ENCODE data around the gene PRKD2. TPM values are rescaled to one million over a fixed set of nuclear protein-coding genes. Genes with fewer than 3 reads are reported as not detected.
"Not testable (repeated sequence)": the region's sequence is repeated elsewhere in the genome, so short reads cannot be mapped to it uniquely, and the experiment has no call there.

PRKD2 gene
- total RNA-seq, 2 donors from 2014 or later, result 60.9 to 61.8 TPM

DNA sequence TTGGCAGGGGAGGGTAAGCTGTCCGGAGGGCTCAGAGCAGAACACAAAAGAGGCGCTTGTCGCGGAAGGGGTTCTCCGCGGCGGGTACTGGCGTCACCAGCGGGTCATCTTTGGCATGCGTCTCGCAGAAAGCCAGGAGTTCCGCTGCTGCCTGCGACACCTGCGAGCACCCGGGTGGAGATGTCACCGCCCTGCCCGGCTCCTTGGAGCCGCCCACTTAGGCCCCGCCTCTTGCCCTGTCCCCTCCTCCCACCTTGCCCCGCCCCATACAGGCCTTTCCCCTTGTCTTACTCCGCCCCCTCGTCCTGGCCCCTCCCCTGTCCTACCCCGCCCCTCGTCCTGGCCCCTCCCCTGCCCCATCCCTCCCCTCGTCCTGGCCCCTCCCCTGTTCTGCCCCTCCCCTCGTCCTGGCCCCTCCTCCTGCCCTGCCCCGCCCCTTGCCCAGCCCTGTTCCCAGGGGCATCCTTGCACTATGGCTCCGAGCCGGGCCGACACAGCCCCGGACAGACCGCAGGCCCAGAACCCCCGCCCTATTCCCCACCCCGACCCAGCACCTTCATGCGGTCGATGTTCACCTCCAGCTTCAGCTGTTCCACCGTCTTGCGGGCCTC lies 82.8 kb downstream of the PRKD2 start:
- Histone ChIP-seq H3K4me3 (peak overlapping the region; percentile 23), H3K4me1 (peaks cover 12% of the 10 kb centered on the region), H3K27me3 (peaks cover 23% of the 10 kb centered on the region), H3K9me3 (no peaks in the 10 kb centered on the region), H3K27ac (no peak overlapping the region), H3K36me3 (no peaks in the 10 kb centered on the region), H3K9ac (ENCODE audit: low read depth in 2 of 2, low read length in 2 of 2) (peak overlapping the region in 1 of 2 donors; percentile 51)
- TF ChIP-seq, protein P1, sequence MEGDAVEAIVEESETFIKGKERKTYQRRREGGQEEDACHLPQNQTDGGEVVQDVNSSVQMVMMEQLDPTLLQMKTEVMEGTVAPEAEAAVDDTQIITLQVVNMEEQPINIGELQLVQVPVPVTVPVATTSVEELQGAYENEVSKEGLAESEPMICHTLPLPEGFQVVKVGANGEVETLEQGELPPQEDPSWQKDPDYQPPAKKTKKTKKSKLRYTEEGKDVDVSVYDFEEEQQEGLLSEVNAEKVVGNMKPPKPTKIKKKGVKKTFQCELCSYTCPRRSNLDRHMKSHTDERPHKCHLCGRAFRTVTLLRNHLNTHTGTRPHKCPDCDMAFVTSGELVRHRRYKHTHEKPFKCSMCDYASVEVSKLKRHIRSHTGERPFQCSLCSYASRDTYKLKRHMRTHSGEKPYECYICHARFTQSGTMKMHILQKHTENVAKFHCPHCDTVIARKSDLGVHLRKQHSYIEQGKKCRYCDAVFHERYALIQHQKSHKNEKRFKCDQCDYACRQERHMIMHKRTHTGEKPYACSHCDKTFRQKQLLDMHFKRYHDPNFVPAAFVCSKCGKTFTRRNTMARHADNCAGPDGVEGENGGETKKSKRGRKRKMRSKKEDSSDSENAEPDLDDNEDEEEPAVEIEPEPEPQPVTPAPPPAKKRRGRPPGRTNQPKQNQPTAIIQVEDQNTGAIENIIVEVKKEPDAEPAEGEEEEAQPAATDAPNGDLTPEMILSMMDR (IDR thresholded peaks at IDR 0.05), result no peak
- intact Hi-C loops (cut with DNase I), result no loop called here
- peak; percentile 97 for DNase-seq

DNA sequence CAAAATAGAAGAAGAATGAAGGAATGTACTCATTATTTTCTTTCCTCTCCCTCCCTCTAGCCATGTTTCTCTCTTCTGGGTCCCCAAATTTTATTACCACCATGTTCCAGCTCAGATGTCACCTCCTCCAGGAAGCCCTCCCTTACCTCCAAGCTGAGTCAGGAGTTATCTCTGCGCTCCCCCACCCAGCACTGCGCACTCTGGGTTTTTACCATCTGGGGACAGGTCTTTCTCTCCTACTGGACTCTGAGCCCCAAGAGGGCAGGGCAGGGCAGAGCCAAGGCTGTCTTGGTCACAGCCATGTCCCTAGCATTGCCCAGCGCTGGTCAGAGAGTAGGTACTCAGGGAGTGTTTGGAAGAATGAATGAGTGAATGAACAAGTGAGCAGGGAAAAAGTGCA lies 83.8 kb downstream of the PRKD2 start:
- TF ChIP-seq, protein P1 (IDR thresholded peaks at IDR 0.05), result no peak
- Histone ChIP-seq H3K4me3 (no peak overlapping the region), H3K27ac (no peak overlapping the region), H3K4me1 (peaks cover 5% of the 10 kb centered on the region), H3K9me3 (no peaks in the 10 kb centered on the region), H3K36me3 (no peaks in the 10 kb centered on the region), H3K9ac (ENCODE audit: low read depth in 2 of 2, low read length in 2 of 2) (peak overlapping the region in 1 of 2 donors; percentile 39), H3K27me3 (peaks cover 20% of the 10 kb centered on the region)
- no peak for DNase-seq
- intact Hi-C loops (cut with DNase I), result no loop called here

DNA sequence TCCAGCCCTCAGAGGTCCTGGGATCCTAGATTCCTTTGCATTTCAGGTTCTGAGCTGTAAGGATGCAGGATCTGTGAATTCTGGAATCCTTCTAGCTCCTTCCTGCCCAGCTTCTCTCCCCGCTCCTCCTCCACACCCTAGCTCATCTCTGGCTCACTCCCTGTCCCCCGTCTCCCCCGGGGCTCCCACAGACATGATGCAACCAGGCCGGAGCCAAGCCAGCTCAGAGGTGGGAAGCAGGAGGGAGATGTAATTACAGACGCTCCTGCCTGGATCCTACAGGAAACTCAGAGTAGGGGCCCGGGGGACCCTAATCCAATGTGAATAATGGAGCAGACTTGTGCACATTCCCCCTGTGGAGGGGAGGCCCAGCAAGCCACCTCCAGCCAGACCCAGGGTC lies 85.4 kb downstream of the PRKD2 start:
- H3K9me3 ChIP-seq, result no peaks in the 10 kb centered on the region
- DNase-seq, result no peak
- H3K4me1 ChIP-seq, result peaks cover 5% of the 10 kb centered on the region
- H3K4me3 ChIP-seq, result no peak overlapping the region
- H3K36me3 ChIP-seq, result no peaks in the 10 kb centered on the region
- no peak overlapping the region for H3K27ac ChIP-seq
- intact Hi-C loops (cut with DNase I), result no loop called here
- H3K27me3 ChIP-seq, result peaks cover 13% of the 10 kb centered on the region
- no peak overlapping the region for H3K9ac ChIP-seq (ENCODE audit: low read depth in 2 of 2, low read length in 2 of 2)
- TF ChIP-seq, protein P1 (IDR thresholded peaks at IDR 0.05), result no peak

DNA sequence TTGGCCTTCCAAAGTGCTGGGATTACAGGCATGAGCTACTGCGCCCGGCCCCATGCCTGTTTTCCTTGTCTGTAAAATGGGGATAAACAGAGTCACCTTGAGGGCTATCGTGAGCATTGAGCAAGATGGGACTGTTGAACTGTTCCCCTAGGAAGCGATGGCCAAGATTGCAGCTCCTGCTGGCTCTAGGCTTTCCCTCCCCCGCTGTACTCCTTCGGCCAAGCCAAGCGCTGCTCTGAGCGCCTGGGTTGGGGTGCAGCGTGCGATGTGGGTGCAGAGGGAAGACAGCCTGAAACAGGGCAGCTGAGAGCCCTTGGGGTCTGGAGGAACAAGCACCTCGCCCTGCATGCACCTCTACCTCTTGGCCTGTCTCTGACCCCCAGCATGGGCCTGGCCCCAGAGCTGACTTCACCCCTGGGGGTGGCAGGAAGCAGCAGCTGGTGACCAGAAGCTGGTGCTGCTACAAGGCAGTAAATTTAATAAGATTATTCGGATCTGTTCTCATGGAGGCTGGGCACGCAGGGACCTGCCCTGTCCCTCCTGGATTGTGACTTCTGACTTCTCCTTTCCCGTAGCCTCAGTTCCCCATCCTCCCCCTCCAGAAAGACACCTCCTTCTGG lies 86.2 kb downstream of the PRKD2 start:
- peaks cover 5% of the 10 kb centered on the region for H3K27me3 ChIP-seq
- no peak overlapping the region for H3K9ac ChIP-seq (ENCODE audit: low read depth in 2 of 2, low read length in 2 of 2)
- no peak overlapping the region for H3K4me3 ChIP-seq
- TF ChIP-seq, protein P1 (IDR thresholded peaks at IDR 0.05), result no peak
- intact Hi-C loops (cut with DNase I), result no loop called here
- no peaks in the 10 kb centered on the region for H3K36me3 ChIP-seq
- DNase-seq, result no peak
- no peak overlapping the region for H3K27ac ChIP-seq
- H3K4me1 ChIP-seq, result peaks cover 5% of the 10 kb centered on the region
- H3K9me3 ChIP-seq, result no peaks in the 10 kb centered on the region

DNA sequence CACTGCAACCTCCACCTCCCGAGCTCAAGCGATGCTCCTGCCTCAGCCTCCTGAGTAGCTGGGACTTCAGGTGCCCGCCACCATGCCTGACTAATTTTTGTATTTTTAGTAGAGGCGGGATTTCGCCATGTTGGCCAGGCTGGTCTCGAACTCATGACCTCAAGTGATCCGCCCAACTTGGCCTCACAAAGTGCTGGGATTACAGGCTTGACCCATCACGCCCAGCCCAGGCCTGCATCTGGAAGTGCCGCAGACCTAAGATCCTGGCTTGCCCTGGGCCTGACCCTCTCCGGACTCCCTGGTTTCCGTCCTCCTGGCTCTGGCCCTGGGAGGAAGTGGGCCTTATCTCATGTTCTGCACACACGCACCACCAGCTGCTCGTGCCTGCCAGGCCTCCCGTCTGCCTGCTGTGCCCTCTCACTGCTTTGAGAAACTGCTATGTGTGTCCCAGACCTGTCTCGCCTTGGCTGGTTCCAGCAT lies 87.3 kb downstream of the PRKD2 start:
- Histone ChIP-seq H3K4me3 (no peak overlapping the region), H3K36me3 (no peaks in the 10 kb centered on the region), H3K9me3 (no peaks in the 10 kb centered on the region), H3K9ac (ENCODE audit: low read depth in 2 of 2, low read length in 2 of 2) (no peak overlapping the region), H3K4me1 (peaks cover 5% of the 10 kb centered on the region), H3K27ac (no peak overlapping the region), H3K27me3 (no peaks in the 10 kb centered on the region)
- TF ChIP-seq, protein P1 (IDR thresholded peaks at IDR 0.05), result no peak
- DNase-seq, result no peak
- intact Hi-C loops (cut with DNase I), result no loop called here

DNA sequence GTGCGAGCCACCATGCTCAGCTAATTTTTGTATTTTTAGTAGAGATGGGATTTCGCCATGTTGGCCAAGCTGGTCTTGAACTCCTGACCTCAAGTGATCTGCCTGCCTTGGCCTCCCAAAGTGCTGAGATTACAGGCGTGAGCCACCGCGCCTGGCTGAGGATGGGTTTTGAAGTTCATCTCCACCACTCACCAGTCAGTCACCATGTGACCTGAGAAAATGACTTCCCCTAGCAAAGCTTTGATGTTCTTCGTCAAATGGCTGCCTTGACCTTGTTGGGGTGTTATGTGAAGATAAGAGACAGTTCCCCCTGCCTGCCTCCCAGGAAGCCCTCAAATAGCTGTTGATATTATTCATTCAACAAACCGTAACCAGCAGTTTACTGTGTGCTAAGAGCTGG lies 87.9 kb downstream of the PRKD2 start:
- H3K27ac ChIP-seq; DNase-seq; H3K36me3 ChIP-seq; H3K27me3 ChIP-seq; H3K9ac ChIP-seq (ENCODE audit: low read depth in 2 of 2, low read length in 2 of 2); H3K4me3 ChIP-seq; intact Hi-C loops (cut with DNase I); H3K4me1 ChIP-seq; H3K9me3 ChIP-seq: not testable (repeated sequence)

All from colonic mucosa (tissue), 4 donors.